ENCODE measurements around the gene PRKCE.

PRKCE gene

GRCh38 chr2:46067062-46067461 is 415.6 kb downstream of the PRKCE start:
- no peak for DNase-seq

GRCh38 chr2:46067501-46068305 is 416.2 kb downstream of the PRKCE start:
- DNase-seq, result no peak

GRCh38 chr2:46068636-46069035 is 417.2 kb downstream of the PRKCE start:
- DNase-seq, result no peak

DNA sequence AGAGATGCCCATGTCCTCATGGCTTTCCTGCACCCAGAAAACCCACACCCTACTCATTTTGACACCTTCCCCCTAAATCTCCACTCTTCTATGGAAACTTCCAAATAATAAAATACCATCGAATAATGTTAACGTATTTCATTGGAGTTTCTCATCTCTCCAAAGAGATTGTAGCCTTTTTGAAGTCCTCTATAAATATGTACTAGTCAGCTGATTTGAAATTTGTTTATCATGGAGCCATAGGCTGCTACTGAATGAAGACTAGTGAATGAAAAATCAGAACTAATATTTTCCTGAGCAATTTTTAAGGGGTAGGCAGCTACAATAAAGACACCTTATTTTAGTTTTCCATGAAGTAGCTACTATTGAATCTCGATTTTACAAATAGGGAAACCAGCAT is 419.6 kb downstream of the PRKCE start:
- DNase-seq, result no peak

DNA sequence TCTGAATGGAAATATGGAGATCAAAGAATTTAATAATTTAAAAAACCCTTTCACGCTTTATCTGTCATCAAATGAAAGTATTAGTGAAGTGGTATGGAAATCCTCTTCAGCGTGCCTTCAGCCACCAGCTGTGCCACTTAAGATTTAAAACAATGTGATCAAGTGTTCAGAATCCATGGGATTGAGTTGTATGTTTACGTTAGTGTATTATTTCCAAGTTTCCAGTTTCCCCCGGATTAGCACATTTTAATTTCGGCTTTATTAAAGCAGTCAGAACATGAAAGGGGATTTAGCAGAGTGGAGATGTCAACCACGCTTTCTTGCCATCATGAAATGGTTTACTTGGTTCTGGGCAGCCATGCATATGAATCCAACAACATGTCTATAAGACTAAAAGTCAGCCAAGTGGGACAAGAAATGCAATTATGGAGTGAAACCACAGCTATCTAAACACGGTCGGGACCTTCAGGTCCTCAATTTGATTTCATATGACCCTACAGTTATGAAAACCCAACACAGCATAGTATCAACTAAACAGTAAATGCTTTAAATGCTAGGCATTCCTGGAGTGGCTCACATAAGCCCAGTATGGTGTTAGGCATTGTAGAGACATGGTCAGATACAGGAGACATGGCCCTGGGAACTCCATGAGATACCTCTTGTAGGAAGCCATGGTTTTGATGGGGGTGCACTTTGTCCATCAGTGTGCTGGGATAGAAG is 420.8 kb downstream of the PRKCE start:
- no peak for DNase-seq

DNA sequence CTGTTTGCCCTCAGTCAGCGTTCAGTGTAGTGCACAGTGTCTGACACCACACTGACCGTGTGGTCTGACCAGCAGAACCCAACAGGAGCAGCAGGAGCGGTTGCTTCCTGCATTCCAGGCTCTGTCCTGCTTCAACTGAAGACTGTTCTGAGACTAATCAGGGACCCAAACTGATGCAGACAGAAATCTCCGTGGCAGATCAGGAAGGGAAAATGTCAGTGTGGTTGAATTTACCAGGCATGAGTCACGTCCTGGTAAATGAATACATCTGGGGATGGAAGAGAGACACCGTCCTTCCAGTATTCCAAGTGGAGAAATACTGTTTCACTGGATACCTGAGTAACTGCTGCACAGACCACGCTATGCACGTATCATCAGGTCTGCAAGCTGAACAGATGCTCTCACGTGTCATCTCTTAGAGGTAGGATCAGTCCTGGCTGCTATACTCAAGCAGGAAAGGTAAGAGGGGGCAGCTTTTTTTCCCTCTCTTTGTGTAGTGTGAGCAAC is 422.1 kb downstream of the PRKCE start:
- DNase-seq, result no peak

- DNase-seq, result no peak
Observed at GRCh38 chr2:46074501-46074900, 423.0 kb downstream of the PRKCE start.

DNA sequence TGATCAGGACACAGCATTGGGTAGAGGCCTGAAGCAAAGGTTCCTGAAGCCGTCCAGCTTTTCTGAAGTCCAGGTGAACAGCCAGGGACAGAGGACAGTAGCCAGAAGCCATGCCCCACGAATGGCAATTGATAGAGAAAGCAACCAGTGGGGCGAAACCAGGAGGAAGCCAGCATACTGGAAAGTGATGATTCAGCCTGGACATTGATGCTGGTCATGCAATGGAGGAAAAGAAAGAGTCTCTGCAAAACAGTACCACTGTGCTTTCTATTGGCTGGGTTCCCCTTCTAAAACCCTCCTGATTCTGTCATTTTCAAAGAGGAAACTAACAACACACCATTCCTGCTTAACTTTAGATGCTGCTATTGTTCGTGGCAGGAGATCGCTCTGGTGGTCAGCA is 424.4 kb downstream of the PRKCE start:
- DNase-seq, result no peak

GRCh38 chr2:46076251-46076650 is 424.8 kb downstream of the PRKCE start:
- no peak for DNase-seq

DNA sequence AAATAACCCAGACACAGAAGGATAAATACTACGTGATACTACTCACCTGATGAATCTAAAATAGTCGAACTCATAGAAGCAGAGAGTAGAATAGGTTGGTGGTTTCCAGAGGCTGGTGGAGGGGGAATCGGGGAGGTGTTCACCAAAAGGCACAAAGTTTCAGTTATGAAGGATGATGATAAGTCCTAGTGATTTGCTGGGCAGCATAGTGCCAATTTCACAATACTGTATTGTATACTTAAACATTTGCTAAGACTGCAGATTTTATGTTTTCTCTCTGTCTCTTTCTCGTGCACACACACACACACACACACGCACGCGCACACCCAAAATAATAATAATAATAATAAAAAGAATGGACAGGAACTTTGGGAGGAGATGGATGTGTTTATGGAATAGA is 425.4 kb downstream of the PRKCE start:
- DNase-seq, result no peak

DNA sequence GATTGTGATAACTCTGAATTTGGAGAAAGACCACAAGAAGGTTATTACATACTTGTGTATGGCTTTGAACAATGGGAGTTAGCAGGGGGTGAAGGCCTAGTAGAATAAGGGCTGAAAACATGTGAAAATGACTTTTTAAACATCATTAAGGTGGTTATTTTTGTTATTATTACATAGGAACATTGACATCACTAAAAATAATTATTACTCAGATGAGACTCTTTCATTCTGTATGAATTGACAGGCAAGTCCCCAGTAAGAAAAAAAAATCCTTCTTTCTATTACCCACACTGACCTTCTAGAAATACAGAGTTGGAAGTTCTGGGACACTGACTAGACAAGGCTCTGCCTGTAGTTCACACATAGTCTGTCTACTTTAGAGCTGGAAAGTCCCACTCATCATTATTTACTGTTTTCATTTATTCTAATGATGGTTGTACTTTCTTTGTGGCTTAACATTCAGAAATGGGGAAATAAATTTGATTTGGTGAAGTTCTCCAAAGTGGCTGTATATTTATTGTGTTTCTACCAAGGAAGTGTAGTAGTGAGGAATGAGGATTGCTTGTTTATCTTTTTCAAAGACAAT is 426.1 kb downstream of the PRKCE start:
- no peak for DNase-seq

DNA sequence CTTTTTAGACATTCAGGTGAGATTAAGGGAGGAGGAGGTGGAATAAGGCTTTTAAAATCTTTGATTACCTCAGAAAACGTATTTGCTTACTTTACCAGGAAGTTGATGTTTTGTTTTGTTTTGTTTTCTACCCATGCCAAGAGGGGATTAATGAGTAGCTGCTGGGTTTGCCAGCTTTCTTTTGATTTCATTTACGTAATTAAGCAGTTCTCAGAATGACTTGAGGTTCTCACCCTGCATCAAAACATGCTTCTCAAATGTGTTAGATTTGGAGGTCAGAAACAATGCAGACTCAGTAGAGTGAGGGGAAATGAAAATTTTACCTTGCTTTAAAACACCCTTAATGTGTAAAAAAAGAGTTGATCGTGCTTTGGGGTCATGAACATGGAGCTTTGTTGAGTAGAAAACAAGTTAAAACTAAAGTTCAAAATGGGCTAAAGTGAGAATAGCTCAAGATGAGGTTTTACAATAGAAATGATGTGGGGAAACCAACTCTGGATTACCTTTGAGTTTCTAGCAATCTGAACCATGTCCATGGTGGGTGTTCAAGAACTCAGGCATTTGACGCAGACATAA is 428.6 kb downstream of the PRKCE start:
- DNase-seq, result no peak

DNA sequence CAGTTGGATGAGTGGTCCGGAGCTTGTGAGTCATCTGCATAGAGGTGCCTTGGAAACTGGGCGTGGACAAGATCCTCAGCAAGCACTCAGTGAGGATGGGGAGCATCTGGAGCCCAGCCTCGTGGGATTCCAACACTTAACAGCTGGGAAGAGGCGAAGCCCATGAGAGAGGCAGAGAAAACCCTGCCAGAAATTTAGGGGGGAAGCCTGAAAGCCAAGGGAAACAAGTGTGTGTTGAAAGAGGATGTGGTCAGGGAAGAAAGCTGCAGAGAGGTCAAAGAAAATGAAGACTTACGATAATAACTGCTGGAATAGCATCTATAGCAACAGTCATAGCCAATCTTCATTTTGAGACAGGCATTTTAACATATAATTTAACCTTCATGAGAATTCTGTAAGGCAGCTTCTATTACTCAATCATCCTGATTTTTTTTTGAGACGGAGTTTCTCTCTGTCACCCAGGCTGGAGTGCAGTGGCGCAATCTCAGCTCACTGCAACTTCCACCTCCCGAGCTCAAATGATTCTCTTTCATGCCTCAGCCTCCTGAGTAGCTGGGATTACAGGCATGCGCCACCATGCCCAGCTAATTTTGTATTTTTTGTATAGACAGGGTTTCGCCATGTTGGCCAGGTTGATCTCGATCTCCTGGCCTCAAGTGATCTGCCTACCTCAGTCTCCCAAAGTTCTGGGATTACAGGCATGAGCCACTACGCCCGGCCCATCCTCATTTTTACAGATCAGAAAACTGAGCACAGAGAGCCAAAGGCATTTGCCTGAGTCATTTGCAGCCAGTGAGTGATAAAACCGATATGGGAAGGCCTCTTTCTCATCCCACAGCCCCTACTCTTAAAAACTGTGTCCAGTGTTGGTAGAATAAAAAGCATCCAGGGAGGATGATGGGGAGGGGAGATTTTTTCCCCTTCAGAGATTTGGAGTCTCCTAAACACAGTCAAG is 431.3 kb downstream of the PRKCE start:
- DNase-seq, result peak; percentile 83 to 84

DNA sequence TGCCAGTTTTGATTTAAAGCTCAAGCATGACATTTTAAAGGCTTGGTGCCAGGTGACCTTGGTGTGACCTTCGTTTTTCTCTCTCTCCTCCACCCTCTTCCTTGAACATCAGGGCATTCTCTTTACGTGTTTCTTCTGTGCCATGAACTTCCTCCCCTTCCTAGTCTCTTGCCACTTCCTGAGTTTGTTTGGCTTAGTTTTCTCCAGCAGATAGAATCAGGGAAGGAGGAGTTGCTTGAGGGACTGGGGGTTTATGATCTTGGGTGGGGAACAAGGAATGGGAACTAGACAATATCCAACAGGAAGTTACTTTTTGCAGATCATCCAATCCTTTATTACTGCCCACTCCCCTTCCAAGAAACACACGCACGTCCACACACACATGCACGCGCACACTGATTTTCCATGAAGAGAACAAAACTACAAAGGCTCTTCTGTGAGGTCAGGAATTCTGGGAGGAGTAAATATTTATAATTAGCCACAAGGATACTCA is 435.1 kb downstream of the PRKCE start:
- DNase-seq, result no peak

DNA sequence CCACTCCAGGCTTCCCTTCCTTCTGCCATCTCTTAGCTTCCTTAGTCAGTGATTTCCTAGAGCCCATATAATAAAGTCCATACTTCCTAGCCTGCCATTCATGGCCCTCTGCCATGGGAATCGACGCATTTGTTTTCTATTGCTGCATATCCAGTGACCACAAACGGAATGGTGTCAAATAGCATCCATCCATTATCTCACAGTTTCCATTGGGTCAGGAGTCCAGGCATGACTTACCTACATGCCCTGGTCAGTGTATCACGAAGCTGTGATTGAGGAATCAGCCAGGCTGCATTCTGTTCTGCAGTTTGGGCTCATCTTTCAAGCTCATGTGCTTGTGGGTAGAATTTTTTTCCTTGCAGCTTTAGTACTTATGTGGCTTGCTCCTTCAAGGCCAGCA is 436.0 kb downstream of the PRKCE start:
- DNase-seq, result no peak

- DNase-seq, result no peak
Observed at GRCh38 chr2:46091004-46091403, 439.5 kb downstream of the PRKCE start.

GRCh38 chr2:46091961-46092667 is 440.6 kb downstream of the PRKCE start:
- DNase-seq, result no peak

- DNase-seq, result no peak
Observed at GRCh38 chr2:46094689-46095088, 443.2 kb downstream of the PRKCE start.

DNA sequence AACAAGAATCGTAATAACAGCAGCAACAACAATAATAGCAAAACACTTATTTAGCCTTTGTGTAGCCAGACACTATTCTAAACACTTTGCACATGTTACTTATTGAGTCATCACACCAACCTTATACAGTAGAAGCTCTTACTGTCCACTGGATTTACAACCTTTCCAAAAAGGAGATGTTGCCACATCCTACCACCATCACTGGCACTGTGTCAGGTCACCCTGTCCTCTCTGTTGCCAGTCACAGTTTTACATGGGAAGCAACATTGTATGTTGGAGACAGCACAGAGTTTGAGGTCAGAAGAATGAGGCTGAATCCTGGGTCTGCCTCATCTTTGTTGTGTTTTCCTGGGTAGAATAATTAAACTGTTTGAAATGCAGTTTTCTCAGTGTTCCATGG is 444.4 kb downstream of the PRKCE start:
- no peak for DNase-seq

- no peak for DNase-seq
Observed at GRCh38 chr2:46096260-46096659, 444.8 kb downstream of the PRKCE start.

DNA sequence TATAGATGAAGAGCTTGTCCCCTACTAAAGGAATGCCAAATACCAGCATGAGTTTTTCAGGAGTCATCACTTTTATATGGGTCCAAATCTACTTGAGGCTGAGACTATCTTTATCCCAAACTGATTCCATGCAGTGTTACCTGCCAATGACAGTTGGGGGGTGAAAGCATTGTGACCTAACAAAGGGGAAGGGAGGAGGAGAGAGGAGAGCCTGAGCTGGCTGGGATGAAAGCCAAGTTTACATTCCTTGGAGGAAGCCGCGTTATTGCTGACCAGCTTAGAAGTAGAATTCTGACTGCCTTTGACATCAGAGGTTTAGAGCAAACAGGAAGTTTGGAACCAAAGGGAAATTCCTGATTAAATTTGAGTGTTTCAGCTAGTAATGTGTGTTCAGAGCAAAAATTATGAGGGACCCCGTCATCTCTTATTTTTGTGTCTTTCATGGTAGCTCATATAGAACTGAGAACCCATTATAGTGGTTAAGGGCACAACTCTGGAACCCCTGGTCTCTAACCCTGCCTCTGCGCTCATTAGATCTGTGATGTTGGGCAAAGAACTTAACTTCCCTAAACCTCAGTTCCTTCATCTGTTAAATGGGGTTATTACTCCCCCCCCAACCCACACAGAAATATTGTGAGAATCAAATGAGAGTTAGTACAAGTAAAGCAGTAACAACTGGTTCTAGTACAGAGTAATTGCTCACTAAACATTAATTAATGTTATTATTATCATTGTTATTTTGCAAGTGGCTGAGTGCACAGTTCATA is 446.4 kb downstream of the PRKCE start:
- no peak for DNase-seq
